Inferior parietal cortex (tissue), 1 donor: ENCODE measurements around the gene RPUSD3.

ENCODE experiments used
- DNase-seq: peaks from one replicate; pipeline ENCODE4 v3.0.0-alpha.2; 2016; ENCODE audit errors: extremely low spot score

The RPUSD3 gene

DNA sequence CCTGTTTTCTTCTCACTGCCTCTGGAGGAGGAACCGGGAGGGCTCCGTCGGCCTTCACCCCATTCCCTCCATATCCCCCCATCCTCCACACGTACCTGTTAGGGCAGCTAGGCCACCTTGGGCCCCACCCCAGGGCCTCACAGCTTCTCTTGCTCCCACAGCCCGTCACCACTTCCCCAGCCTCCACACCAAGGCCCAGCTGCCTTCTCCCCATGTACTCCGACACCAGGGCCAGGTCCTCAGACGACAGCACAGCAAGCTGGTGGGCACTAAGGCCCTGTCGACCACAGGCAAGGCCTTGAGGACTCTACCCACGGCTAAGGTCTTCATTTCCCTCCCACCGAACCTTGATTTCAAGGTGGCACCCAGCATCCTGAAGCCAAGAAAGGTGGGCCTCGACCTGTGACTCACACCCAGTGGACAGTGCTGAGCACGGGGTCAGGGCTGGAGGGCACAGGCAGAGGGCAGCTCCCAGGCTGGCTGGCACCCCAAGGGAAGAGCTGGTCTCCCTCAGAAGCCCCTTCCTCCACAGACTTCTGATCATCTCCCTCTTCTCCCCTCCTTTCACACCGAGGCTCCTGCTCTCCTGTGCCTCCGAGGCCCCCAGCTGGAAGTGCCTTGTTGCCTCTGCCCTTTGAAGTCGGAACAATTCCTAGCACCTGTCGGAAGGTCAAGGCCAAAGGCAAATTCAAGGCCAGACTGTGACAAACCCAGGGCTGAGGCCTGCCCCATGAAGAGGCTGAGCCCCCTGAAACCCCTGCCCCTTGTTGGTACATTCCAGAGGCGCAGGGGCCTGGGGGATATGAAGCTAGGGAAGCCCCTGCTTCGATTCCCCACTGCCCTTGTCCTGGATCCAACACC is 9.1 kb downstream of the RPUSD3 start:
- DNase-seq: no peak

DNA sequence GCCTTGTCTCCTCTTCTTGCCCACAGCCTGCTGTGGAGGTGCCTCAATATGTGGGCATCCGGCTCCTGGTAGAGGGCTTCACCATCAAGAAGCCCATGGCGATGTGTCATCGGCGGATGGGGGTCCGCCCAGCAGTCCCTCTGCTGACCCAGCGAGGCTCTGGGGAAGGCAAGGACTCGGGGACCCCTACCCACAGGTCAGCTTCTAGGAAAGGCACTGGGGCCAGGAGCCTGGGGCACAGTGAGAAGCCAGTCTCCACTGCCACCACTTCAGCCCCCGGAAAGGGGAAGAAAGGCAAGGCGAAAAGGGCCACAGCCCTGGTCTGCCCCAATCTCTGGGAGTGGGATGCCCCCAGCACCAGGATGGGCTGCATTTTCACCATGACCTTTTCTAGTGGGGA is 10.7 kb downstream of the RPUSD3 start:
- DNase-seq: no peak

DNA sequence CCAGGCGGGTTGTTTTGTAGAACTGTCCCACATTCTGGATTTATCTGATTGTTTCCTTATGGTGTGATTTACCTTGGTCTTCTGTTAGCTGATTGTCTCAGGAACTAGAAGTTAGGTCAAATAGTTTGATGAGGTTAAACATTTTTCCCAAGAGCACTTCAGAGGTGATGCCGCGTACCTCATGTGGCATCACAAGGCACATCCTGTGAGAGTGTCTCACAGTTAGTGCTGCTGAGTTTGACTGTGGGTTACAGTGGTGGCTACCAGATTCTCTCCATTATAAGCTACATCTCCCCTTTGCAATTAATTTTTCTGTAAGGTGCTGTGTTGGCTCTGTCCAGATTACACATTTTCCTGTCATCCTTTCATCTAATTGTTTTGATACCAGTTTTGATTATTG is 12.6 kb downstream of the RPUSD3 start:
- no peak for DNase-seq

DNA sequence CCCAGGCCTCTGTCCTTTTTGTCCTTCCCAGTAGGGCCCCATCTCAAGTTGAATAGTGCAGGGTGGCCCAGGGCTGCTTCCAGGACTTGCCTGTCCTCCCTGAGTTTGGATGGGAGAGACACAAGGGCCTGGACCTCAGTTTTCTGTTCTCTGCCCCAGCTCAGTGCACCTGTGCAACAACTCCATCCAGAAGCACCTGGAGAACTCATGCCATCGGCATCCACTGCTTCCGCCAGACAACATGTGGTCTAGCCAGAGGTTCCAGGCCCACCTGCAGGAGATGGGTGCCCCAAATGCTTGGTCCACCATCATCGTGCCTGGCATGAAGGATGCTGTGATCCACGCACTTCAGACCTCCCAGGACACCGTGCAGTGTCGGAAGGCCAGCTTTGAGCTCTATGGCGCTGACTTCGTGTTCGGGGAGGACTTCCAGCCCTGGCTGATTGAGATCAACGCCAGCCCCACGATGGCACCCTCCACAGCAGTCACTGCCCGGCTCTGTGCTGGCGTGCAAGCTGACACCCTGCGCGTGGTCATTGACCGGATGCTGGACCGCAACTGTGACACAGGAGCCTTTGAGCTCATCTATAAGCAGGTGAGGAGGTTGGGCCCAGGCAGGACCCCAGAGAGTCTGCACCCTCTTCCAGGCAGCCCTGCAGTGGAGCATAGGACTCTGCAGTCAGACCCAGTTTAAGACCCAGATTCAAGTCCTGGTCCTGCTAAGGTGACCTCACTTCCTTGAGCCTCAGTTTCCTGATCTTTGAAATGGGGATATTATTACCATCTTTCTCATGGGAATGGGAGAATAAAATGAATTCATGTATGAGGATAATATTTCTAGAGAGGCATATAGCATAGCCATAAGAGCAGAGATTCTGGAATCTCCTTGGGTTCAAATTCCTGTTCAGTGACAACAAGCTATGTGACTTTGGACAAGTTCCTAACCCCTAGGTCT is 14.7 kb downstream of the RPUSD3 start:
- DNase-seq: no peak

GRCh38 chr3:9826815-9827573 is 16.8 kb downstream of the RPUSD3 start:
- no peak for DNase-seq

DNA sequence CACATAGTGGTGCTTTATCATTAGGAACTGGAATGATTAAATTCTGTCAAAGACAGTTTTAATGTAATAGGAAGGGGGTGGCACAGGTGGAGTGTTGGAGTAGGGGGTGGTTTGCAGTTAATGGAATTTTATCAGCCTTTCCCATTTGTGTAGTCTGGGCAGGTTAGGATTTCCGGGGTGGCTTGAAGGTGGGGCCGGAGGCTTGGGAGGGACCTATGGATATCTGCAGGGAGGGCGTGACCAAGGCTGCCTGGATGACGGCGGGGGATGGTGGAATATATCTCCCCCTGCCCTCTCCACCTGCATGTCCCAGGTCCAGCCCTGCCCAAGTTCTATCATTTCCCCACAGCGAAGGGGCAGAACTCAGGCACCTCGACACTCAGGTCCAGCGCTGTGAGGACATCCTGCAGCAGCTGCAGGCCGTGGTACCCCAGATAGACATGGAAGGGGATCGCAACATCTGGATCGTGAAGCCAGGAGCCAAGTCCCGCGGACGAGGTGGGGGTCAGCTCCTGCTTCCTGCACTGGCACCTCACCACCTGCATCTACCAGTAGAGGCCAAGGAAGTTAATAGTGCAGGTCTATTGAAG is 18.3 kb downstream of the RPUSD3 start:
- DNase-seq: no peak

- DNase-seq: no peak
Observed at GRCh38 chr3:9820946-9821345, 22.9 kb downstream of the RPUSD3 start.

DNA sequence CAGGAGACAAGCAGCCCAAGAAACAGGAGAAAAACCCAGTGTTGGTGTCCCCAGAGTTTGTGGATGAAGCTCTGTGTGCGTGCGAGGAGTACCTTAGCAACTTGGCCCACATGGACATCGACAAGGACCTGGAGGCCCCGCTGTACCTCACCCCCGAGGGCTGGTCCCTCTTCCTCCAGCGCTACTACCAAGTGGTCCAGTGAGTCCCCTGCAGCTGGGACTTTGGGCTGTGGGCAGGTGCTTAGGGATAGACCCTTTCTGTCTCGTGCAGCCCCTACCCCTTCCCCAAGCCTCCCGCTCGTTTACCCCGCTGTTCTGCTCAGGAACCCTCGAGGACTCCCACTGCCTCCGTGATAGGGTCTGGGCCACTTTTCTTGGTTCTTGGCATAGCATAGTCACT is 23.3 kb downstream of the RPUSD3 start:
- no peak for DNase-seq

- no peak for DNase-seq
Observed at GRCh38 chr3:9818666-9819335, 25.0 kb downstream of the RPUSD3 start.

GRCh38 chr3:9817436-9817835 is 26.4 kb downstream of the RPUSD3 start:
- no peak for DNase-seq

DNA sequence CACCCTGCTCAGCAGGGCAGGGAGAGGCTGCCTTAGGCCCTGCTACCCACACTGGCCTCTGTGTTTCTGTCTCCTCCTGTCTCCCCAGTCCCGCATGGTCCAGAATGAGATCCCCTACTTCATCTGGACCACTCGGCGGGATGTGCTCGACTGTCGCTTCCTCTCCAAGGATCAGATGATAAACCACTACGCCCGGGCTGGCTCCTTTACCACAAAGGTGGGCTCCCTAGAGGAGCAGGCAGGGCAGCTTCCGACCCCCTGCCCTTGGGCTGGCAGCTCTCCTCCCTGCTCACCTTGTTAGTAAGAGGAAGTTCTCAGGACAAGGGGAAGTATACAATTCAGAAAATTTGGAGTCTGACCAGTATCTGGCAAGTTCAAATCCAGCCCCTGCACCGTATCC is 27.8 kb downstream of the RPUSD3 start:
- no peak for DNase-seq

DNA sequence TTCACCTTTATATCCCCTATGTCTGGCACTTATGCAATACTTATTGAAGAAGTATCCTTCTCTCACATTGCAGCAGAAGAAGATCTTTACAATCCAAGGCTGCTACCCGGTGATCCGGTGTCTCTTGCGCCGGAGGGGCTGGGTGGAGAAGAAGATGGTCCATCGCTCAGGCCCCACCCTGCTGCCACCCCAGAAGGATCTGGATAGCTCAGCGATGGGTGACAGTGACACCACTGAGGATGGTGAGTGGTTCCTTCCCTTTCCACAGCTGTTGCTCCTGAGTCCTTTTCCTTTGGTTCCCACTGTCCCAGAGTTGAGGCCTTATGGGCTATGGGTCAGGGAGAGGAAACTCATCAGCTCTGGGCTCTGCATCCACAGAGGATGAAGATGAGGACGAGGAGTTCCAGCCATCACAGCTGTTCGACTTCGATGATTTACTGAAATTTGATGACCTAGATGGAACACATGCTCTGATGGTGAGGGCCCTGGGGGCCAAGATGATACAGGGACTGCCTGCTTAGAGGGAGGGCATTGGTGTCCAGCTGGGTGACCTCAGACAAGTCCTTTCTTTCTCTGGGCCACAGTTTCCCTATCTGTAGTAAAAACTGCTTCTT is 30.8 kb downstream of the RPUSD3 start:
- DNase-seq: no peak

GRCh38 chr3:9810846-9811245 is 33.0 kb downstream of the RPUSD3 start:
- DNase-seq: no peak

DNA sequence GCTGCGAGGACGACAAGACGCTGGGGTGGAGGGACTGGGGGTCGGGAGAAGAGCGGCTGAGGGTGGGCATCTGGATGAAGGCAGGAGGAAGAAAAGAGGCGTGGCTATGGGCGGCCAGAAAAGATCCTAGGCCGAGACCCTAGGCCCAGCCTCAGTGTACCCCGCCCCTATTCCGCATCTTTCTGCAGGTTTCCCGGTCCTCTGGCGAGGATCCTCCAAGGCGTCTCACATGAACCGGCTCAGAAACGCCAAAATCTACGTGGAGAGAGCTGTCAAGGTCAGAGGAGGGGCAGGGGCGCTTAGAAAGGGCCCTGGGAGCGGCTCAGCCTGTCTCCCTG is 33.4 kb downstream of the RPUSD3 start:
- no peak for DNase-seq

GRCh38 chr3:9809615-9810432 is 34.0 kb downstream of the RPUSD3 start, which contains the start of gene TTLL3:
Gene TTLL3, plus strand, starts transcription at chr3:9810262. Its CDS starts 400 bp downstream, at chr3:9810662.
- peak; percentile 47 for DNase-seq

DNA sequence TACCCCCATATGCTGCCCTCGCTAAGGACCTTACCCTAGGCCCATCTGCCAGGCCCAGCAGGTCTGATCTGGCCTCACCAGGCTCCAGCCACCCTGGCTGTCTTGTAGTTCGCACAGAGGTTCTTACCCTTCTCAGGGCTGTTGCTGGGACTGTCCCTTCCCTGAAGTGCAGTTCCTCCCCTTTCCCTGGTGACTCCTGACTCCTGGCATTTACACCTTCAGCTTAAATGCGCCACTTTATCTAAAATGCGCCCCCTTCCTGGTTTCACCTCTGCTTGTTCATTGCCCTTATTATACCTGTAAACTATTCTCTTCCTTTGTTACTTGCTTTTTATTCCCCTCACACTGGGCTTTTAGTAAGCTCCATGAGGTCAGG is 34.6 kb downstream of the RPUSD3 start:
- DNase-seq: no peak

GRCh38 chr3:9808345-9809037 is 35.3 kb downstream of the RPUSD3 start:
- no peak for DNase-seq

GRCh38 chr3:9807981-9808344 is 35.8 kb downstream of the RPUSD3 start:
- no peak for DNase-seq
